Upper lobe of left lung (tissue), 4 donors: ENCODE data around the gene RPS27L.

ENCODE experiments used
- POLR2A ChIP-seq, 4 donors: fragments of 450-650 bp; IDR thresholded peaks; one replicate each; pipeline ENCODE4 v1.5.1; 2016 to 2017; ENCODE audit warnings: antibody characterized with exemption in 4 of 4, mild to moderate bottlenecking in 2 of 4
- POLR2AphosphoS5 ChIP-seq, 2 donors: sonication (generic); formaldehyde crosslinking; IDR thresholded peaks; one replicate each; pipeline ENCODE4 v1.5.1; 2017; ENCODE audit warnings: antibody characterized with exemption in 2 of 2
- TF ChIP-seq, protein P1 (sequence below), 6 experiments: fragments of 450-650 bp in 4 of 6; fragments of 200-600 bp in 2 of 6; sonication (generic) in 2 of 6; IDR thresholded peaks; one replicate each; pipeline ENCODE4 v1.5.1; 2016 to 2019; ENCODE audit warnings: antibody characterized with exemption in 6 of 6

DNA sequence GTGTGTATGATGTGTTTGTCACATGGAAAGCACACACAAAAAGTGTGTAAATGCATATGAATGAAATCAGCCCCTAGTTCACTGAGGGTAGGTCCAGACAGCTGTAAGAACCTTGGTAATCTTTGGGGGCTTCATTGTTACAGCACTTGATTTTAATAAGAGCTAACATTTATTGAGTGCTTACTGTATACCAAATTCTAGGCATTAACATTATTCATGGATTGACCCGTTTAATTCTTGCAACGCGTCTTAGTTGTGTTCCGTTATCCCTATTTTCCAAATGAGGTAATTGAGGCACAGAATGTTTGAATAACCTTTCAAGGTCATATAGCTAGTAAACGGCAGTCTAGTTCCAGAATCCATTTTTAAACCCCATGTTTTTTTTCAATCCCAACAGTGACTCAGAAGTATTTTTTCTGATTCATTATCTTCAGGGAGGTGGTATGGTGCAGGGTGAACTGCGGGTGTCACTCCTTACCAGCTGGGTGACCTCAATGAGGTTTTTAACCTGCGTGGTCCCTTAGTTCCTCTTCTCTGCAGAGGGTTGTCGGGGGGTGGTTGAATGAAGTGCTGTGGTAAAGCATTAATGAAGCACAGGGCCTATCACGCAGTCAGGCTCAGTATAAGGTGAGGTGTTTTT lies 46.3 kb upstream of the RPS27L start:
- no peak for TF ChIP-seq POLR2A (IDR thresholded peaks at IDR 0.05)
- TF ChIP-seq POLR2AphosphoS5 (IDR thresholded peaks at IDR 0.05) = no peak
- TF ChIP-seq, protein P1, sequence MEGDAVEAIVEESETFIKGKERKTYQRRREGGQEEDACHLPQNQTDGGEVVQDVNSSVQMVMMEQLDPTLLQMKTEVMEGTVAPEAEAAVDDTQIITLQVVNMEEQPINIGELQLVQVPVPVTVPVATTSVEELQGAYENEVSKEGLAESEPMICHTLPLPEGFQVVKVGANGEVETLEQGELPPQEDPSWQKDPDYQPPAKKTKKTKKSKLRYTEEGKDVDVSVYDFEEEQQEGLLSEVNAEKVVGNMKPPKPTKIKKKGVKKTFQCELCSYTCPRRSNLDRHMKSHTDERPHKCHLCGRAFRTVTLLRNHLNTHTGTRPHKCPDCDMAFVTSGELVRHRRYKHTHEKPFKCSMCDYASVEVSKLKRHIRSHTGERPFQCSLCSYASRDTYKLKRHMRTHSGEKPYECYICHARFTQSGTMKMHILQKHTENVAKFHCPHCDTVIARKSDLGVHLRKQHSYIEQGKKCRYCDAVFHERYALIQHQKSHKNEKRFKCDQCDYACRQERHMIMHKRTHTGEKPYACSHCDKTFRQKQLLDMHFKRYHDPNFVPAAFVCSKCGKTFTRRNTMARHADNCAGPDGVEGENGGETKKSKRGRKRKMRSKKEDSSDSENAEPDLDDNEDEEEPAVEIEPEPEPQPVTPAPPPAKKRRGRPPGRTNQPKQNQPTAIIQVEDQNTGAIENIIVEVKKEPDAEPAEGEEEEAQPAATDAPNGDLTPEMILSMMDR (IDR thresholded peaks at IDR 0.05) = no peak
